ENCODE results near the gene NACC1.

DNA sequence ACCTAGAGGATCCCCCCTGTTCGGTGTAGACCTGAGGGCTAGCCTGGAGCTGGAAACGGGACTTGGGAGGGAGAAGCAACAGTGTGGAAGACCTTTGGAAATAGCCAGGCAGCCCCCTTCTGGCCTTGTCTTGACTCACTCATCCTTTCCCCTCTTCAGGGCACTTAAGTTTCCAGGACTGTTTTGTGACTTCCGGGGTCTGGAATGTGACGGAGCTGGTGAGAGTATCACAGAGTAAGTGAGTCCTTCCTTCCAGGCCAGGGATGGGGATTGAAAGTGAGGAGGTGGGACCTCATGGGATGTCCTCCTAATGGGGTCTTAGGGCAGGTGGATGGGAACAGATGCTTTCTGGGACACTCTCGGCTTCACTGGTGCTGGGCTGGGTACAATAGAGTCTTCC is 44.8 kb upstream of the NACC1 start:
- TF ChIP-seq REST (IDR thresholded peaks at IDR 0.05; ENCODE audit: low read depth) (no peak), NFIC (IDR thresholded peaks at IDR 0.05) (no peak)
